A204.1 (cell line): ENCODE data around the gene TRIM29.
"Not testable (repeated sequence)": the region's sequence is repeated elsewhere in the genome, so short reads cannot be mapped to it uniquely, and the experiment has no call there.

Source experiments
- FAIRE-seq: peaks from 2 replicates; lab custom pipeline; 2012; peaks lifted over from hg19 to GRCh38; lab: Jason Lieb, UNC

The TRIM29 gene

DNA sequence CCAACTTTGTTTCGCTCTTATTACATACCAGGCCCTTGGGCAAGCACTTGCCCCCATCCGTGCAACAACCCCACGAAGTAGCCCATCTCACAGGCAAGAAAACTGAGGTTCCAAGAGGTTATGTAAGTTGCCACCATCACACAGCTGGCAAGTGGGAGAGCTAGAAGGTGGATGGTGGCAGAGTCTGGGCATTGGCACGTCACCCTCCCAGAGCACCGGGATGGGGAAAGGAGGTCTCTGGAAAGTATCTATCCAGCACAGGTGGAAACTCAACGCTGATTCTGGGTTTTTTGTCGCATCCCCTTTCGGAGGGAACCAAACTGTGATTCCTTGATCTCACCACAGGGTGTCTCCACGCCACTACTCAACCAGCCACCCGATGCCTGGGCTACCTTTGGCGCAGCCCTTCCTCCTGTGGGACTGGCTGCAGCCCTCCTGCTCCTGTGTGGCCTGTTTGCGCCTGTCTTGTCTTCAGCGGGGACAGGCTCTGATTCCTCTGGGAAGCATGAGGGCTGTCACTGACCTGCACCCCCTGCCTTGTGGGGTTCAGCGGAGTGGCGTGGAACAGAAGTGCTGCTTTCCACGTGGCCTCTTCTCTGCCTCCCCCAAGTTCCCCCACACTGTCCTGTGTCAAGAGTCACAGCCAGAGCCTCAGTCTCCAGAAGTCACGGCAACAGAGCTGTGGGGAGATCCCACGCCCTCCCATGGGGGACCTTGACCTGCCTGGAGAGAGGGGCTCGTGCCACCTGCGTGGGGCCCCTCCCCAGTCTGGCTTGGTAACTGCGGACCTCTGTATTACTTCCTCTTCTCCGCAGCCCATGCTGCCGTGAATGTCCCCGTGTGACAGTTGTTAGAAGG is 34.4 kb upstream of the TRIM29 start:
- FAIRE-seq, result no peak

DNA sequence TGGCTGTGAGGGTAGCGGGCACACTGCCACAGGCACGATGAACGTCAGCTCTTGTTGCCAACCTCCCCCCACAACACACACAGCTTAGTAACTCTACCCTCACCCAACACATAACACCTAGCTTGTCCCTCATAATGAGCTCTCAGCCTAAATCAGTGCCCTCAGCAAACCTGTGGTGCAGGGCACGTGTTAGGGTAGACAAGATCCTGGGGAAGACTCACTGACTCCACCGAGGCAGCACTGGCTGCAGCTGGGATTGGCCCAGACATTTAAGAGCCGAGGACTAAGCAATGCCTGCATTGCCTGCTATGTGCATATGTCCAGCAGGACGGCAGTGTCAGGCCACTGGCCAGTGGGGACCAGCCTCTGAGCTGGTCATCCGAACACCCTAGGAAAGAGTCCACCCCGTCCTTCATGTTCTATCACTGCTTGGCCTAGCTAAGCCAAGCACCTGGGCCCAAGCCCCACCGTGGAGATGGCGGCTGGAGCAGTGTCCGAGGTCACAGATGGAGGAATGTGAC is 32.9 kb upstream of the TRIM29 start:
- no peak for FAIRE-seq

DNA sequence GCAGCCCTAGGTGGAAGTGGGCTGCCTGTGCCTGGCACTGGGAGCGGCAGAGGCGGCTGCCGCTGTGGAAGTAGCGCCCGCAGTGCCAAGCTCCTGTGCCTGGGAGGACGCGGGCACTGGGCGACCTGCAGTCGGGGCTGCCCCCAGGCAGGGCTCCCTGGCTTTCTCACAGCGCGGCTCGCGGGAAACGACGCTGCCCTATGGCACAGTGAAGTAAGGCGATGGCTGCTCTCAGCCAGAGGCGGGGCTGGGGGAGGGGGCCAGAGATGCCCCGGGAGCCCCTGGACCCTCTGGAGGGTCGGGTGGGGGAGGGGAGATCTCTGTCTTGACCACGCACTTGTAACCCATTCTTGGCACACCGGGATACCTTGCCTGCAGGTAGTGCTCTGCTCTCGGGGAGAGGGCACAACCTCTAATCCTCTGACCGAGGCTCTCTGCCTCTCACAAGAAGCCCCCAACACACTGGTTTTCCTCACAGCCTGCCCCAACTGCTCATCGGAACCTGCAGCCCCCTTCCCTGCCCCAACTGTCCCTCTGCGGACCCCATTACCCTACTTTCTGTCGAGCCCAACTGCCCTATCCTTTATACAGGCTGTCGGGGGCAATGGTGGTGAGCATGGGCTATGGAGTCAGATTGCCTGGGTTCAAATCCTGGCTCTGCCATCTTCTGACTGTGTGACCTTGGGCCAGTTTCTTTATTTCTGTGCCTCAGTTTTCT is 32.2 kb upstream of the TRIM29 start:
- no peak for FAIRE-seq

DNA sequence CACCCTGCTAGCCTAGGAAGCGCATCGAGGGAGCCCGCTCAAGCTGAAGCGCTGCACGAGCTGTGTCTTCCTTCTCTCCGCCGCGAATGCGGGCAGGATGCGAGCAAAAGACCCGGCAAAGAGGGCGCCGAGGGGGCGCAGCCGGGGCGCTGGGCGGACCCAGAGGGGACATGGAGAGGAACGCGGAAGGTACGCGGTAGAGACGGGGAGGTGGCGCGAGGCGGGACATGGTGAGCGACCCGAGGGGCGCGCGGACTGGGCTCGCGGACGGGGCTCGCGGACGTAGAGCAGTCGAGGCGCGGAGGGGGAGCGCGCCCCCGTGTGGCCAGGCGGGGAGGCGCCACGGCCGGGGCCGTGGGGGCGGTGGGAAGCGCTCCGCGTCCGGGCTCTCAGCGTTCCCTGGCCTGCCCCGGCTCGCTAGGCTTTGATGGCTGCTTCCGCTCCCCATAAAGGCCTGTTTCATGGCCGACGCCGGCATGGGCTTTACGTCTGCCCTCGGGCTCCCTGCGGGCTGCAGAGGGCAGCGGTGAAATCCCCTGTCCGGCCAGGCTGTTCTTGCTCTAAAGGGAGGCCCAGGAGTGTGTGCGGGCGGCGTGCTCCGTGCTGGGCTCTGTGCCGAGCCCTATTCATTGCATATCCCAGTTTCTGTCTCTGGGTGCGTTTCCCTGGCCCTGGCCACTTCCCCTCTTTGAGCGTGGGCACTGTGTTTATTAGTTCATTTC is 31.2 kb upstream of the TRIM29 start:
- FAIRE-seq, result no peak

DNA sequence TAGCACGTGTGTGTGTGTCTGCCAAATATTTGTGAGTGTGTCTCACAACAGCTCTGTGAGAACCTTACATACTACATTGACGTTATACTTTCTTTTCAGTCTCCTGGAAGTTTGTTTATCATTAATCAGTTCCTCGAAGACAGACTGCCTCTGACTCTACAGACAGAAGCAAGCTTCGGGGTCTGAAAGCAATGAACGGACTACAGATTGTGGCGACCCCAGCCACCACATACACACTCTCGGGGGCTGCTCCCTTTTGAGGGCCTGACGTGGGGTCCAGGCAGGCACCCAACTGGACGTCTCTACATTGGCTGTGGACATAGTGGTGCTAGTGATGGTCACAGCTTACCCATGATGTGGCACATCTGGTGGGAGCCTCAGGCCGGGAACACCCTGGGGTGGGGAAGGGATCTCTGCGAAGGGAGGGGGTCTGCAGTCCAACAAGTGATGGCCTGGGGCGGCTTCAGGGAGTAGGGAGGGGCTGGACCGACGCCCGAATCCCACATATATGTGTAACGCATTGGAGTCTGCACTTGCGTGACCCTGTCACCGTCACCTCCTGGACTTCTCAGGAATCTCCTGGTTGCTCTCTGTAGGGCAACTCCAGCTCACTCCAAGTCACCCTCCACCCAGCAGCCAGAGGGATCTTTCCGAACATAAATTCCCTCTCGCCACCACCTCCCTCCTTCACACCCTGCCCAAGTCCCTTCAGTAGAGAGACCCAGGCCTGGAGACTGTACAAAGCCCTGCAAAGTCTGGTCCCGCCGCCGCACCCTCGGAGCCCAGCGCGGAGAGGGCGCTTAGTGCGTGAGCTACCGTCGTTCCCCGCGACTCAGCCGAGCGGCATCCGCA is 30.4 kb upstream of the TRIM29 start:
- FAIRE-seq, result no peak

DNA sequence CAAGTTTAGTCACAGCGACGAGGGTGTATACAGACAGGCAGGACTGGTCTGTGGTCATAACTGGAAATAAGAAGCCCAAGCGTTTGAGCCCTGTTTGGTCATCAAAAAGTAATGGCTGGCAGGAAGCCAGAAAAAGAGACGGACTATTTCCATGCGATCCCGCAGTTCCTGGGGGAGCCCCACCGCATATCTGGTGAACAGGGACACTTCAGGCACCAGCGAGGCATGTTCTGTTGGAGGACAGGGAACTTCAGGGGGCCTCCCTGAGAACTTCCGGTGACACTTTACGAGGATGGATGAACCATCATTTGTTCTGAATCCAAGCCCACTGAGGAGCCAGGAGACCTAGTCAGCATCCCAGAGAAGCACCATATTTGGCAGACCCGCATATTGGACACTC is 29.7 kb upstream of the TRIM29 start:
- no peak for FAIRE-seq

DNA sequence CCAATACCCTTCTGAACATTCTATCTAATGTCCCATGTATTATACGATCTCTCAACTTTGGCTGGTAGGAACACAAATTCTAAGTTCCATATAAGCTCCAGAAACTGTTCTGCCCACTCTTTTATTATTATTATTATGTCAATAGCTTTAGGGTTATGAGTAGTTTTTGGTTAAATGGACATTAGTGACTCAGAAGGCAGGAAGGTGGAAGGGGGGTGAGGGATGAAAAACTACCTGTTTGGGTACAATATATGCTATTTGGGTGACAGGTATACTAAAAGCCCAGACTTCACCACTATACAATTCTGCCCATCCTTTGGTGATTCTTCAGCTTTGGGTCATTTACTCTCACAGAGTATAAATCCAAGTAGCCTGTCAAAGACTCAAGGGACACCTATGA is 22.5 kb upstream of the TRIM29 start:
- no peak for FAIRE-seq

DNA sequence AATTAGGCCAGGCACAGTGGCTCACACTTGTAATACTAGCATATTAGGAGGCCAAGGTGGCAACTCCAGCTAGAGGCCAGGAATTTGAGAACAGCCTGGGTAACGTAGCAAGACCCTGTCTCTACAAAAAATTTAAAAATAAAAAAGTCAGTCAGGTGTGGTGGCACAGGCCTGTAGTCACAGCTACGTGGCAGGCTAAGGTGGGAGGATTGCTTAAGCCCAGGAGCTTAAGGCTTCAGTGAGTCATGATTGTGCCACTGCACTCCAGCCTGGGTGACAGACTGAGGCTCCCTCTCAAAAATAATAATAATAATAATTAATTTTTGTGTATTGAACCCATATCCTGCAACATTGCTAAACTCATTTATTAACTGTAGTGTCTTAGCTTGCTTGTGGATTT is 15.3 kb upstream of the TRIM29 start:
- no peak for FAIRE-seq

DNA sequence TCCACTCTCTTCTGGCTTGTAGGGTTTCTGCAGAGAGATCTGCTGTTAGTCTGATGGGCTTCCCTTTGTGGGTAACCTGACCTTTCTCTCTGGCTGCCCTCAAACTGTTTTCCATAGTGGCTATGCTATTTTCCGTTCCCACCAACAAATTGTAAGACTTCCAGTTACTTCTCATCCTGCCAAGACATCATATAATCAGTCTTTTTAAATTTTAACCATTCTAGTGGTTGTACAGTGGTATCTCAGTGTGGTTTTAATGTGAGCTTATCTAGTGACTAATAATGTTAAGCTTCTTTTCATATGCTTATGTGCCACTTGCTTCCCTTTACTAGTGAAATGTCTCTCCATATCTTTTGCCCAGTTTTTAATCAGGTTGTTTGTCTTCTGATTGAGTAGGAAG is 13.6 kb upstream of the TRIM29 start:
- FAIRE-seq, result no peak

DNA sequence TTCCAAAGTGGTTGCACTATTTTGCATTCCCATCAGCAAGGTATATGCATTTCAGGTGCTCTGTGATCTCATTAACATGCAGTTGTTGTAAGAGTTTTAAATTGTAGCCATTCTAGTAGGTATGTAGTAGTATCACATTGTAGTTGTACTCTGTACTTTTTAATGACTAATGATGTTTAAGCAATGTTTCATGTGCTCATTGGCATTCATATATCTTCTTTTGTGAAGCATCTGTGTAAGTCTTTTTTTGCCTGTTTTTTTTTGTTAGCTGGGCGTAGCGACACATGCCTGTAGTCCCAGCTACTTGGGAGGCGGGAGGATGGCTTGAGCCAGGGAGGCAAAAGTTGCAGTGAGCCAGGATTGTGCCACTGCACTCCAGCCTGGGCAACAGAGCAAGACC is 11.3 kb upstream of the TRIM29 start:
- FAIRE-seq, result no peak

DNA sequence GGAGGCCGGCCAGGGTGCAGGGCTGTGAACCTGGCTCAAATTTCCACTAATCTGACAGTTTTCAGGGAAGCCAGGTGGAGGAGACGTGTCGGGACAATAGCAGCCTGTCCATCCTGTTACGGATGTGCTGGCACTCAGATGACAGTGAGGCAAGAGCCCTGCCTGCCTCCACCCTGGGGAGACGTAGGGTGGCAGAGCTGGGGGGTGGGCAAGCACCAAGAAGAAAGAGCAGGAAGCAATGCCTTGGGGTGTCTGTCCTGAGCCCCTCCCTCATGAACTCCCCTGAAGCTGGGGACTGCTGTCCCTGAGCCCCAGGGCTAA is 10.0 kb upstream of the TRIM29 start:
- no peak for FAIRE-seq

DNA sequence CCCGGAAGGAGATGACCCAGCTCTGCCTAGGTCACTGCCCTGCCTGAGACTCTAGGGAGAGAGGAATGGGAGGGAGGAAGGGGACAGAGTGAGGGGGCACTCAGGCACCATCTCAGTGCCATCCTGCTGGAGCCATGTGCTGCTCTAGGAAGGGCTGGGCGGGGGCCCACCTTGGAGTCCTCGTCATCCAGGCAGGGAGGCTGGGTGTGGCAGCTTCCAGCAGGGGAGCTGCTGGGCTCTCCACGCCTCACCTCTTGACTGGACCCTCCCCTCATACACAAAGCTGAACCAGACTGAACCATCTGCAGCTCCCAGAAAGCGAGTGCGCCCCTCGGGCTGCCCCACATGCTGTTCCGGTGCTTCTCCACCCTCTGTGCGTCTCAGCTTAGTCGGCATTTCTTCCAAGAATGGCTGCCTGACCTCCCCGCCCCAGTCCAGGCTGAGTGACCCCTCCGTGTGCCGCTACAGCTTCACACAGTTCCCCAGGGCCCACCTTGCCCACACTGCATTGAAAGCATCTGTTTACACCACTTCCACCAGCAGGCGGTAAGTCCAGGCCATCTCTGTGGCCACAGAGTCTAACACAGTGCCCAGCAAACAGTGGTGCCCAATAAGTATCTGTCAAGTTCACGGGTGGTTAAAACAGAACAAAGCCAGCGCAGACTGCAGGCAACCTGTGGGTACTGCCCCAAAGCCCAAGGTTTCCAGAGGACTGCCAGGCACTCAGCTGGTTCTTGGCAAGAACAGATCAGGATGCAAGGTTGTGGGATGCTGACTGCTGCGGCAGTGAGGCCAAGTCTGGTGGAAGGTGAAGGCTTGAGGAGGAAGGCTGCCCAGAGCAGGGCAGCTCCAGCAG is 9.4 kb upstream of the TRIM29 start:
- no peak for FAIRE-seq

DNA sequence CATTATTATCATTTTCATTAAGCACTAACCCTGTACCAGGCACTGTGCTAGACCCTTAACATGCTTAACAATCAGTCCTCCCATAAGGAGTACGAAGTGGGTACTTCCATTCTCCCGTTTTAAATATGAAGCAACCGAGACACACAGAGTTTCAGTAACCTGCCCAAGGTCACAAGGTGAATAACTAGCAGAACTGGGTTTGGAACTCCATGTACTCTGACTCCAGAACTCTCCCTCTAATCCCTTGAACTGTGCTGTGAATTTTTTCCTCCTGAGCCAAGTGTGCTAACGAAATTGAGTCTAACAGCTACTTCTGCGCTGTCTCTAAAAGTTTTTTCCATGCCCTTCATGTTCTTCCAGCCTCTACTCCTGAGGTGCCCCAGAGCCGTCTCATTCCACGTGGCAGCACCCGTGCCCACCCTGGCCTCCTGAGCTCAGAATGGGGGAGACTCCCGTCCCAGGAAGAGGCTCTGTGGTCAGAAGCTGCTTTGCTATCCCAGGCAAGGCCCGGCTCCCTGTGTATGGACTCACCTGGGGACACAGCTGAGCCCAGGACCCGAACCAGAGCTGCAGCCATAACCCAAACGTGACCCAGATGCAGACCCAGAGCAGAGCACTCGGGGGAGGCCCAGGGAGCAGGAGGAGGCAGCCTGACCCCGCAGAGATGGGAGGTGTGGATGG is 8.6 kb upstream of the TRIM29 start:
- no peak for FAIRE-seq

DNA sequence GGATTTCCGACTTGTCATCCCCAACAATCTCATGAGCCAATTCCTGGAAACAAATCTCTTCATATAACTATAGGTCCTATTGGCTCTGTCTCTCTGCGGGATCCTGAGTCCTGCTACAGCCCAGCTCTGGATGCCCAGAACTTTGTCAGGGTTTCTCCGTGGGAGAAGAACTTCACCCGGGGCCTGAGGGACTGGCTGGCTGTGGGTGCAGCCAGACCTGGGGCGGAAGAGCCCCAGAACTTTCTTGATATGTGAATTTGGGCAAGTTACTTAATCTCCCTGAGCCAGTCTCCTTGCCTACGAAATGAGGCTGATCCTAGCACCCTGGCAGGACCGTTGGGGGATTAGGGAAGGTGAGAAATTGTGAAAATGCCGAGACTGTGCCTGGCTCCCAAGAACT is 6.6 kb upstream of the TRIM29 start:
- no peak for FAIRE-seq

DNA sequence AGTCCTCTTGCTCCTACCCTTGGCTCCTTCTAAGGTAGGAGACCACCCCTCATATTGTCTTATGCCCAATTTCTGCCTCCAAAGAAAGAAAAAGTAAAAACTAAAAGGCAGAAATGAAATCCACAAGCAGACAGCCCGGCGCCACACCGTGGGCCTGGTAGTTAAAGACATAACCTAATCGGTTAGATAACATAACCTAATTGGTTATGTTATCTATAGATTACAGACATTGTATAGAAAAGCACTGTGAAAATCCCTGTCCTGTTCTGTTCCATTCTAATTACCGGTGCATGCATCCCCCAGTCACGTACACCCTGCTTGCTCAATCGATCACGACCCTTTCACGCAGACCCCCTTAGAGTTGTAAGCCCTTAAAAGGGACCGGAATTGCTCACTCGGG is 5.6 kb upstream of the TRIM29 start:
- FAIRE-seq, result not testable (repeated sequence)

DNA sequence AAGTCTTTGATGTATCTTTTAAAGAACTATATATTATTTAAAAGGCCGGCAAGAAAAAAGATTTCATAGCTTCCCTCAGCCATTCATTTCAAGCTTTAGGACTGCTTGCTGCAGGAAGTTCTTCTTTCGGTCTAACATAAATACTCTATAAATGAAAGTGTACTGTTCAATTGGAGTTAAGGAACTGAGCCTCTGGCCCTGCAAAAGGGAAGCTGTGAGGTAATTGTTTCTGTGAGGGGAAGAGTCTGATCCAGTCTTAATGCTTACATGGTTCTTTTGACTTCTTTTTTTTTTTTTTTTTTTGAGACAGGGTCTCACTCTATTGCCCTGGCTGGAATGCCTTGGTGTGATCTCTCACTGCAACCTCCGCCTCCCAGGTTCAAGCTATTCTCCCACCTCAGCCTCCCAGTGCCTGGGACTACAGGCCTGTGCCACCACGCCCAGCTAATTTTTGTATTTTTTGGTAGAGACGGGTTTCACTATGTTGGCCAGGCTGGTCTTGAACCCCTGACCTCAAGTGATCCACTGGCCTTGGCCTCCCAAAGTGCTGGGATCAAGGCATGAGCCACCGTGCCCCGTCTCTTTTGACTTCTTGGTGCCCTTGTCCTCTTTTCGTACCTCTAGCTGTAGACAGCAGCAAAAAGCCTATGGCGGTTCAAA is 4.7 kb upstream of the TRIM29 start:
- no peak for FAIRE-seq

DNA sequence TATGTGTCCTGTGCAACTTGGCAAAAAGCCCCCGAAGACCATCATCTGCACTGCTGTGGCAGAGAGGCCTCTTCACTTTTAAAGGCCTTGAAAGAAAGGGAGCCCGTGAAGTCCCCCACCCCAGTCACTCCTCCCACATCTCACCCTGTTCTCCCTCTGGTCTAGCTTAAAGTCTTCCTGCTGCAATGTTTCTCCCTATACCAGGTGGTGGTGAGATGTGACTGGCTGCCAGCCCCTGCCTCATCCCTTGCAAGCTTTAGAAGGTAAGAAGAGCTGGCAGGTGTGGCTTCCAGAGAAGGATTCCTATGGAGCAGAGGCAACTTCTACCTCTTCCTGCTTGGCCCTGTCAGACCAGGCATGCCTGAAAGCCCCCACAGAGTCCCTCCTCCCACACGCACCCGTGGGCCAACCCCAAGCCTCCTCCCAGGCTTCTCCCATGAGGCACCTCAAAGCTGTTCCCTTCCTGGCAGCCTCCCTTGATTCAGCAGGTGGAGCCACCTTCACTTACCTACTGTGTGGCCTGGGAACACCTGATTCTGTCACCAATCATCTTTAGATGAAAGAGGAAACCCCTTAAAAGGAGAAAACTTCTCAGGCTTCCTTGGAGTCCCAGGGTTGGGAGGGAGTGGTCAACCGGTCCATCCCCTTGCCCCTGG is 4.0 kb upstream of the TRIM29 start:
- FAIRE-seq, result no peak

DNA sequence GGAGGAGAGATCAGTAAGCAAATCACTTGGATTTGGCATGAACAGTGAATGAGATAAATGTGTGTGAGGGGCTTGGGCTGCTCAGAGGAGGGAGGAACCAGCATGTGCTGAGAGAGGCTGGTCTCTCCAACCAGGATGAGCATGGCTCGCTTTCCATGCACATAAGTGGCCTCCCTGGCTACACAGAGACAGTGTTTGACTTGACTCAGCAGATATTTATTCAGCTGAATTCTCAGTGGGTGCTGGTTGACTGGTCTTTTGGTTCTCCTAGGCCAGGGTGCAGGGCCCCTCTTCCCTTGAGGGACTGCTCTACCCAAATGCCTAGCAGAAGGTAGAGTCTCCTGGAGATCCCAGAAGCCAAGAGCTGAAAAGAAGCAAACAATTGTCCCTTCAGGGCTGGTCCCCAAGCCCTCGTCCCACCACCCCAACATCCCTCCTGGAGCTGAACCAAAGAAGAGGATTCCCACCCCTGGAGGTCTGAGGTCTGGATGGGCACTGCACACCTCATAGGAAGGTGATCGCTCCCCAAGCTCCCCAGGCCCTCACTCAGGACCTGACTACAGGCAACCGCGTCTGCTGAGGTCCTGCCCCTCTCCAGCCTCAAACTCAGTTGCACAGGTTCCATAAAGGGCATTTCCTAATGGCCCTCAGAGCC is 3.3 kb upstream of the TRIM29 start:
- no peak for FAIRE-seq
